ENCODE results near the gene THUMPD3. TPM values are rescaled to one million over a fixed set of nuclear protein-coding genes. Genes with fewer than 3 reads are reported as not detected.

The THUMPD3 gene
- total and polyA plus RNA-seq, 12 donors = 40.3 to 72.1 (median 52.5) TPM

- Histone ChIP-seq H3K4me1 (peaks cover 0 to 90% (median 59%) of the 10 kb centered on the region in 9 donors), H3K27me3 (no peaks in the 10 kb centered on the region), H3K36me3 (peaks cover 0 to 13% (median 0%) of the 10 kb centered on the region in 9 donors), H3K9me3 (peaks cover 0 to 1% (median 0%) of the 10 kb centered on the region in 11 donors), H3K27ac (no peak overlapping the region), H3K4me3 (no peak overlapping the region)
- no peak for DNase-seq
- no peak for TF ChIP-seq CTCF (IDR thresholded peaks at IDR 0.05)
- intact Hi-C loops (cut with DNase I) = no loop called here
- no peak for ATAC-seq
Measured at GRCh38 chr3:9414826-9415225, 52.0 kb downstream of the THUMPD3 start.

- intact Hi-C loops (cut with DNase I) = no loop called here
- 82 to 85% methylated on average over 6 of the region's 6 CpGs for WGBS, 2 donors
Measured at GRCh38 chr3:9415485-9416138, 52.8 kb downstream of the THUMPD3 start.

GRCh38 chr3:9416139-9416780 is 53.4 kb downstream of the THUMPD3 start:
- Histone ChIP-seq H3K36me3 (peaks cover 0 to 13% (median 0%) of the 10 kb centered on the region in 9 donors), H3K4me3 (no peak overlapping the region), H3K9me3 (no peaks in the 10 kb centered on the region), H3K27me3 (no peaks in the 10 kb centered on the region), H3K4me1 (peaks cover 0 to 90% (median 61%) of the 10 kb centered on the region in 9 donors), H3K27ac (peak overlapping the region in 2 of 10 donors; percentile 29 to 34)
- ATAC-seq (peak in 3 of 8 donors; percentile 18 to 67 (median 64)), DNase-seq (no peak)
- no peak for TF ChIP-seq CTCF (IDR thresholded peaks at IDR 0.05)
- WGBS, 2 donors = 44 to 49% methylated on average over 3 of the region's 3 CpGs
- intact Hi-C loops (cut with DNase I) = no loop called here

More at GRCh38 chr3:9415485-9416138, 52.8 kb downstream of the THUMPD3 start:
- TF ChIP-seq CTCF (IDR thresholded peaks at IDR 0.05) = no peak
- H3K4me1 ChIP-seq = peaks cover 0 to 90% (median 60%) of the 10 kb centered on the region in 9 donors
- H3K27ac ChIP-seq = peak overlapping the region in 2 of 10 donors; percentile 29 to 35
- no peaks in the 10 kb centered on the region for H3K9me3 ChIP-seq
- H3K36me3 ChIP-seq = peaks cover 0 to 13% (median 0%) of the 10 kb centered on the region in 9 donors
- no peaks in the 10 kb centered on the region for H3K27me3 ChIP-seq
- DNase-seq (no peak), ATAC-seq (peak in 3 of 8 donors; percentile 22 to 37 (median 31))
- H3K4me3 ChIP-seq = no peak overlapping the region

- intact Hi-C loops (cut with DNase I) = loop anchor here in 3 of 10 donors (5.0 kb wide), 1 partner anchor 69 kb away; no protein-coding TSS in a partner anchor
- no peak for ATAC-seq
- DNase-seq = no peak
- Histone ChIP-seq H3K4me3 (no peak overlapping the region), H3K27ac (peak overlapping the region in 4 of 10 donors; percentile 9 to 78 (median 23)), H3K9me3 (no peaks in the 10 kb centered on the region), H3K36me3 (peaks cover 0 to 31% (median 4%) of the 10 kb centered on the region in 9 donors), H3K27me3 (no peaks in the 10 kb centered on the region), H3K4me1 (peaks cover 3 to 92% (median 72%) of the 10 kb centered on the region in 9 donors)
- 89 to 93% methylated on average over 2 of the region's 2 CpGs for WGBS, 2 donors
- no peak for TF ChIP-seq CTCF (IDR thresholded peaks at IDR 0.05)
Measured at GRCh38 chr3:9420850-9421549, 58.1 kb downstream of the THUMPD3 start.

All from heart right ventricle (tissue), 16 donors.